HG03060 (cell line): ENCODE measurements around the gene SNTG2.
"Not testable (repeated sequence)": the region's sequence is repeated elsewhere in the genome, so short reads cannot be mapped to it uniquely, and the experiment has no call there.

Experiments used
- ATAC-seq: cut with Tn5 transposase; IDR thresholded peaks from one replicate; pipeline ENCODE4 v1.9.1; 2021; ENCODE audit warnings: low read depth, moderate number of reproducible peaks; ENCODE audit not compliant: unreplicated experiment

The SNTG2 gene

GRCh38 chr2:1390118-1390517 is 439.5 kb downstream of the SNTG2 start:
- ATAC-seq: not testable (repeated sequence)

GRCh38 chr2:1393321-1393720 is 442.7 kb downstream of the SNTG2 start:
- ATAC-seq: no peak

- ATAC-seq: no peak
These were observed 444.2 kb downstream of the SNTG2 start for GRCh38 chr2:1394709-1395408.

GRCh38 chr2:1397350-1397749 is 446.7 kb downstream of the SNTG2 start:
- ATAC-seq: no peak

- no peak for ATAC-seq
These were observed 447.5 kb downstream of the SNTG2 start for GRCh38 chr2:1398191-1398590.

GRCh38 chr2:1400943-1401735 is 450.5 kb downstream of the SNTG2 start:
- ATAC-seq: no peak

- no peak for ATAC-seq
These were observed 451.4 kb downstream of the SNTG2 start for GRCh38 chr2:1402064-1402463.

GRCh38 chr2:1403565-1403964 is 452.9 kb downstream of the SNTG2 start:
- no peak for ATAC-seq

- ATAC-seq: no peak
These were observed 454.5 kb downstream of the SNTG2 start for GRCh38 chr2:1405124-1405523.

GRCh38 chr2:1405967-1406366 is 455.3 kb downstream of the SNTG2 start:
- ATAC-seq: no peak

- ATAC-seq: no peak
These were observed 455.8 kb downstream of the SNTG2 start for GRCh38 chr2:1406434-1406833.

- no peak for ATAC-seq
These were observed 457.5 kb downstream of the SNTG2 start for GRCh38 chr2:1407950-1408675.

GRCh38 chr2:1413156-1413710 is 462.6 kb downstream of the SNTG2 start, which contains the start of gene TPO:
Gene TPO (plus strand): TSS chr2:1413463. CDS start chr2:1414409, 946 bp downstream.
- ATAC-seq: no peak

- ATAC-seq: no peak
These were observed 463.5 kb downstream of the SNTG2 start for GRCh38 chr2:1414121-1414520.

- ATAC-seq: not testable (repeated sequence)
These were observed 464.3 kb downstream of the SNTG2 start for GRCh38 chr2:1414901-1415300.

GRCh38 chr2:1415501-1415900 is 464.9 kb downstream of the SNTG2 start:
- ATAC-seq: no peak
